GM21515 (cell line): ENCODE measurements around the gene FBXO28.
A peak's percentile ranks its signal among the peaks of the same experiment; 100 is the strongest.

ENCODE experiments used
- ATAC-seq: cut with Tn5 transposase; IDR thresholded peaks from one replicate; pipeline ENCODE4 v1.9.1; 2021; ENCODE audit not compliant: unreplicated experiment

Gene FBXO28

DNA sequence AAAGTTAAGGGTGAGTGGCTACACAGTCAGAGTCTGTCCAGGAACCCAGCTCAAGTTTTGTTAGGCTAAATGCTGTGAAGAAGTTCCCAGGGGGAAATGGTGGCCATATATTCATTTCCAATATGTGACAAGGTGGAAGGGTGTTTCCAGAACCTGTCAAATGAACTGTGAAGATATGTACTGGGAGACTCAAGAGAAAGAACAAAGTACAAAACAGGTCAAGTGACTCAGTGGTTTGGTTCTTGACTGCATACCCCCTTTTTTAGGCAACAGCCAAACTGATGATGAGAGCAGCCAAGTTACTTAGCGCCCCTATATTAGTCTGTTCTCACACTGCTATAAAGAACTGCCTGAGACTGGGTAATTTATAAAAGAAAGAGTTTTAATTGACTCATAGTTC is 18.6 kb upstream of the FBXO28 start:
- ATAC-seq: no peak

DNA sequence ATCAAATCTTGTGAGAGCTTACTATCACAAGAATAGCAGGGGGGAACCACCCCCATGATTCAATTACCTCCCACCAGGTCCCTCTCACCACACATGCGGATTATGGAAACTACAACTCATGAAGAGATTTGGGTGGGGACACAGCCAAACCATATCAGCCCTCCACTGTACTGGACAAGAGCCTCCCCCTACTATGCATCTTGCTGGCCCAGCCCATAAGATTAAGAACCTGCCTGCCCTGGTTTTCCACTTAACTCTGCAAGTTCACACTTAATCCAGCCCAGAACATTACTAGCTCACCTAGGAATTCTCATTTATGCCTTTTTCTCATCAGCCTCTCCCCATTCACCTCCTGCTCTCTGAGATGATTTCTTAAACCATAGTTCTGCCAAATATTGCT is 18.0 kb upstream of the FBXO28 start:
- ATAC-seq: no peak

DNA sequence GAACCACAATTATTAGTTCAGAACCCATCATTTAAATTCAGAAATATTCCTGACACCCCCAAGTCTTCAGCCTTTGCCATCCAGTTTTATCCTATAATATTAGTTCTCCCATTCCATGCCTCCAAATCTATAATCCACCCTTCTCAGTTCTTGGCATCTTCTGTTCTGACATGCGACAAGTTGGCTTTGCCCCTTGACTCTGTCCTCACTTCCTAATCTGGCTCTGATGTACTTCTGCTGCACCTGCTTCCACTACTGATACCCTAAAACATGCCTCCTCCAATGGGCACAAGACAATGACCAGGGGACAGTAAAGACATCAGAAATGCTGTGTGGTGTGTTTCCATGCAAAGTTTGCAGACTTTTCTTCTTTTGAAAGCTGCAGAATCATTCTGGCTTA is 17.1 kb upstream of the FBXO28 start:
- no peak for ATAC-seq

DNA sequence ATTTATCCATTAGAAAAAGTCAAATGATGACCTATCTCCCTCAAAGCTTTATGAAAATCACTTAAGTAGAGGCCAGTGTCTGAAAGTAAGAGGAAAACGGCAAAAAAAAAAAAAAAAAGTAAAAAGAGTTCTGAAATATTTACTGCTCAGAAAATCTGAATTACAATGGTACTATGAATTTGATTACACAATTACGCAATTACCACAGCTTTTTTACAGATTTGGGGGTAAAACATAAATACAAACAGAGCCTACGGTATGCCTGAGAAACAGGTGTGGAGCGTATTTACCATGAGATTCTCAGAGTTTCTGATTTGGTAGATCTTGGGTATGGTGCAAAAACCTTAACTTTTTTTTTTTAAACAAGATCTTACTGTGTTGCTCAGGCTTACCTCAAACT is 15.9 kb upstream of the FBXO28 start:
- ATAC-seq: no peak

DNA sequence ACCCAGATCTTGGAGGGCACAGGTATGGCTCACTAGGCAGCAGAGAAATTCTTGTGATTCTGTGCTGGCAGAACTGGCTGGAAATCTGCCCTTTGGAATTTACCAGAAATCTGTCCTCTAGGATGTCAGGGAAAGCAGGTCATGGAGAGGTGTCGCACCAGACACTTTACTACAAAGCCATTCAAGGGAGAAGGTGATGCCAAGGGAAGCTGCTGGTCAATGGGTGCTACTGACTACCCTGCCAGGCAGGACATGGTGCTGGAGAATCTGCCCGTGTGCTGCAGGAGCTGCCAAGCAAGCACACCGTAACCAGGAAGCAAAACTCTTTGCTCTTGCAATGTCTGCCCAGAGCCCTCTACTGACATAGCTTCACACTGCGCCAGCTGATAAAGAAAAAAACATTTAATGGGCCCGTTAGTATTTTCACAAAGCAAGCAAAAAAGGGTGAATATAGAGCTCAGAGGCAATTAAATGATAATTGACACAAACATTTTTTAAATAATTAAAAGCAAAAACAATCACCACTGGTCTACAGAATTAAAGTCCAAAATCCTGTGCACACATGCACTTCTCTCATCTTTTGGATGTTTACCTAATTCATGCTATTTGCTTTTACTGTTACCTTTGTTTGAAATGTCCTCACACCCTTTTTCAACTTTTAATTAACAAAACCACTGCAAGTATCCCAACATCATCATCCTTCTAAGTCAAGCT is 7.2 kb upstream of the FBXO28 start:
- ATAC-seq: peak; percentile 69

DNA sequence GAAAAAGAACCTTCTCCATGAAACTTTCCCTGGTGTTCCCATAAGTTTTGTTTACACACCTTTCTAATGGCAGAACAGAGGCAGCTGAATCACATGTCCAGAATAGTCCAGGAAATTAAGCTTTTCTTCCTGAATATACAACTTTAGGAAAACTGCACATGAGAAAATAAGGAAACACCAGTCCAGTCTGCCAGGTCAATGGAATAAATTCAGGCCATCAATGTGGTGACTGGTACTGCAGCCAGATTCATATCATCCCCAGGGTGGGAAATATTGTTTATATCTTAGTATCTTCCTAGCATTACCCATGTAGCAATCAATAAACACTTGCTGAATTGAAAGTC is 6.7 kb upstream of the FBXO28 start:
- ATAC-seq: no peak

DNA sequence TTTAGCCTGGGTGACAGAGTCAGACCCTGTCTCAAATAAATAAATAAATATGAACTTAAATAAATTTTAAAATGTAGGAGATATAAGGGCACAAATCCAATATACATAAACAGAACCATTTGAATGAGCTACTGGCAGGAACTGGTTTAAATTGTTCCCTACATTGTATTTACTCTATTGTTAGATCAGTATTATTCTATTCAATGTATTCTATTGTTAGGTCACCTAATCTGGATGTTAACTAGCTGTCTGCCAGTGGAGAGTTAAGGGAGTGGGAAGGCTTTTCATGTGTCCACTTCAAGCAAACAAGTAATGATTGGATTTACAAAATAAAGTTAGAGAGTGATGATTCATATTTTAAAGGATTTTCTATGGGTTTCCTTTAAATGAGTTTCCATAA is 4.9 kb upstream of the FBXO28 start:
- no peak for ATAC-seq

DNA sequence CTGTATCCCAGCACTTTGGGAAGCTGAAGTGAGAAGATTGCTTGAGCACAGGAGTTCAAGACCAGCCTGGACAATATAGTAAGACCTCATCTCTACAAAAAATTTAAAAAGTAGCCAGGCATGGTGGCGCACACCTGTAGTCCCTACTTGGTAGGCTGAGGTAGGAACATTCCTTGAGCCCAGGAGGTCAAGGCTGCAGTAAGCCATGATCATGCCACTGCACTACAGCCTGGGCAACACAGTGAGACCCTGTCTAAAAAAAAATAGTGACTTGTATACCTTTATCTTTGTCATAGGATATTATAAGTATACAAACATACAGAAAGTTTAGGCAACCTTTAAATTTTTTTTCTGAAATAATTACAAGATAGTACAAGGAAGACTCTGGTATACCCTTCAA is 3.9 kb upstream of the FBXO28 start:
- ATAC-seq: no peak

DNA sequence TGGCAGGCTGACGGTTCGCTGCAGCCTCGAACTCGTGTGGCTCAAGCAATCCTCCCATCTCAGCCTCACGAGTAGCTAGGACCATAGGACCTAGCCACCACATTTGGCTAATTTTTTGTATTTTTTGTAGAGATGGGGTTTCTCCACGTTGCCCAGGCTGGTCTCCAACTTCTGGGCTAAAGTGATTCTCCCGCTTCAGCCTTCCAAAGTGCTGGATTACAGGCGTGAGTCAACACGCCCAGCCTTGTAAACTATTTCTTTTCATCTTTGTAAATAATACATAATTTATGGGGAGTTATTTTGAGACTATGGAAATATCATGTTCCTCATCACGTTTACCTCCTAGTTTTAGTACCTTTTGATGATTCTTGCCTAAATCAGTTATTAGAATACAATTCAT is 906 bp upstream of the FBXO28 start:
- ATAC-seq: no peak

DNA sequence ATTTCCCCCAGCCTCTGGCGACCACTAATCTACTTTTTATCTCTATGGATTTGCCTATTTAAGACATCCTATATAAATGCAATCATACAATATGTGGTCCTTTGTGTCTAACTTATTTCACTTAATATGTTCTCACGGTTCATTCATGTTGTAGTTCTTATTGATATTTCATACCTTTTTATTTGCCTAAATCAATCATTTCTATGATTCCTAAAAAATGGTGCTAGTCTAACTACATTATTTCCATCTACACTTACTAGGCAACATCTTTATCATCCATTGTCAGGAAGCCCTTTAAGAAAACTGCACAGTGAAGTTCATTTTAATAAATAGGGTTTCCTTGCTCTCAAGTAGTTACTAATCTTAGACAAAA is 380 bp upstream of the FBXO28 start:
- ATAC-seq: peak; percentile 19

DNA sequence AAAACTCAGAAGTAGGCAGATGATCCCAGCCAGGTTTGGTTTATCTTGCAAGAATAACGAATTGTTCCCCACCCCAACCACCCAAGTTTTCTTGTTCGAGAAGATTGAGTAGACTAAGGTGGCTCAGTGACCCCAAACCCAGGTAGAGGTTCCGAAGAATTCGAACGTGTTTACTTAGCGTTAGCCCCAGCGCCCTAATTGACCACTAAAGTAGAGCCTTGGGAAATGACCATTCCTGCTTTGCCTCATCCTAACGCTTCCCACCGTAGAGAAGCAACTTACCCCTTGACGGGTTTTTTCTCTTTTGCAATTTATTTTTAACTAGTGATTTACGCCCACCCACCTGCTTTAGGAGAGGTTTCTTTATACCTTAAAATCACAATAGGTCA is 870 bp downstream of the FBXO28 start:
- peak; percentile 11 for ATAC-seq

DNA sequence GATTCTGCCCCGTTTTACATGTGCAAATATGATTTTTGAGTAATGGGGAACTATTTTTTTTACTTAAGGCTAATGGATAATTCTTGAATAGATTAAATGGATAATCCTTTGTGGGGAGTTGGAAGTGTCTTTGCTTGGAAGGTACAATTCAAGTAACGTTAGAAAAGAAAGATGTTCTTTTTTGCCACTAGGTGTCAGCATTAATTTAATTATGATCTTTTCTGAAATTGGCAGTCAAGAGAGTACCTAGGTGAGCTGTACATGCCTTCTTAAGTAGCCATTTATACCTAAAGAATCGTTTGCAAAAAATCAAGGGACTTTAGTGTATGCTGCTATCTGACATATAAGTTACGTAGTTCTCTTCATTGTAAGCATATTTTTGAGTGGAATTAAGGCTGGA is 2.2 kb downstream of the FBXO28 start:
- ATAC-seq: no peak

DNA sequence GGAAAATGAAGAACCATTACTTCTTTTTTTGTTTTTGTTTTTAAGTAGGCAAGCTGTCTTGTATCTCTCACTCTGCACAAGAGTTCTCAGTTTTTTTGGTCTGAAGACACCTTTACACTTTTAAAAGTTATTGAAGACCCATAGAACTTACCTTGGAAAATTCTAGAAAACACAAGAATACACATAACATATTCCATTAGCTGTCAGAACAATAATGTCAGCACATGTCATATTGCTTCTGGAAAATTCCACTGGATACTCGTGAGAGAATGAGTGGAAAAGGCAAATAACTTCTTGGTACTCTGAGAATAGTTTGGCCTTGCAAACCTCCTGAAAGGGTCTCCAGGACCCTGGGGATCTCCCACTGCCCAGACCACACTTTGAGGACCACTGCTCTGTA is 4.8 kb downstream of the FBXO28 start:
- no peak for ATAC-seq

DNA sequence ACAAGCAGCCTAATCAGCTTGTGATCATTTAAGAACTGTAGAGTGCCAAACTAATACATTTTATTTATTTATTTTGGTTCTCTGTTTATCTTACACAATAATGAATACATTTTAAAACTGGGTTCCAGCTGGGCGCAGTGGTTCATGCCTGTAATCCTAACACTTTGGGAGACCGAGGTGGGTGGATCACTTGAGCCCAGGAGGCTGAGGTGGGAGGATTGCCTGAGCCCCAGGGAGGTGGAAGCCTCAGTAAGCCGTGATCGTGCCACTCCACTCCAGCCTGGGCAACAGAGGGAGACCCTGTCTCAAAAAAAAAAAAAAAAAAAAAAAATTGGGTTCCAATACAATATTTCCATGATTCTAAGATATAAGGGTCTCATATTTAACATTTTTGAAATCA is 9.2 kb downstream of the FBXO28 start:
- ATAC-seq: no peak

DNA sequence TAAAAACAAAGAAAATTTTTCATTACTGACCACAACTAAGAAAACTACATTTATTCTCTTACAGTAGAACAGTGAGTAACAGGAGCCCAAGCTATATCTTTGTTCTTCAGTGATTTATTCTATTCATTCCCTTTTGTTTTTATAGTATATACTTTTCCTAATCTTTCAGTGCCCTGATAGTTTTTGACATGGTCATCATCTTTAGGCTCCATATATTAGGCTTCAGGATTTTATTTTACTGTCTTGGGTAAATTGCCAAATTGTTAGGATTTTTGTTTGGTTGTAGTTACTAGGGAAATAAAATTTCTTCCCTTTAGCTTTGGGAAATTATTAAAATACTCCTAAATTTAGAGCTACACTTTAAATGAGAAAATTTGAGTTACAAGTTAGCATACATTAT is 10.3 kb downstream of the FBXO28 start:
- ATAC-seq: no peak

DNA sequence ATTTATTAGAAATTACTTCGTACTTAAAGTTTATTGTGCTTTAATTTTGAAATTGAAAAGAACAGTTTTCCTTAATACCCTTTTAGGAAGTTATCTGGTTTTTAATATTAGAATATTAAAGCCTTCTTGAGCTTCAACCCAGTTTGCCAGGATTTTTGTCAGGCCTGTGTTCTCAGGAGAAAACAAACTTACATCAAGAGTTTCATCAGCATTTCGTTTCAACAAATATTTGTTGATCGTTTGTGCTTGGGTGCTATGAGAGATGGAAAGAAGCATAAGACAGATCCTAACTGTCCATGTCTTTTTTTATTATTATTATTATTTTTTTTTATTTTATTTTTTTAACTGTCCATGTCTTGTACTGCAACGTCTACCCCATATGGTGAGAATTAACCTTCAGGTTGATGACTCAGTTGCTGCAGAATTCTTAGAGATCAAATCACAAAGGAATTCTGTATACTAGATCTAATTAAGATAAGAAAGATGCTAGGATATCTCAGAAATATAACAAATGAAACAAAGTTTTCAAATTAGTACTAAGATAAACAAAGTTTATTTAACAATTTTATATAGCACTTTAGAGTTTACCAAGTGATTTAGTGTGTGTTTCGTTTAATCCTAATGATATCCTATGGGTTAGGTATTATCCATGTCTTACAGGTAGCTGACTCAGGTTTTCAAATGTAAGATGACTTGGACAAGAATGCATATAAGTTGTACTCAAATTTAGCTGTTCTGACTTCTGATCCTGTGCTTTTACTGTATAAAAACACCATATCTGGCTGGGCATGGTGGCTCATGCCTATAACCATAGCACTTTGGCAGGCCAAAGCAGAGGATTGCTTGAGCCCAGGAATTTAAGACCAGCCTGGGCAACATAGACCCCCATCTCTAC is 14.3 kb downstream of the FBXO28 start:
- ATAC-seq: no peak

DNA sequence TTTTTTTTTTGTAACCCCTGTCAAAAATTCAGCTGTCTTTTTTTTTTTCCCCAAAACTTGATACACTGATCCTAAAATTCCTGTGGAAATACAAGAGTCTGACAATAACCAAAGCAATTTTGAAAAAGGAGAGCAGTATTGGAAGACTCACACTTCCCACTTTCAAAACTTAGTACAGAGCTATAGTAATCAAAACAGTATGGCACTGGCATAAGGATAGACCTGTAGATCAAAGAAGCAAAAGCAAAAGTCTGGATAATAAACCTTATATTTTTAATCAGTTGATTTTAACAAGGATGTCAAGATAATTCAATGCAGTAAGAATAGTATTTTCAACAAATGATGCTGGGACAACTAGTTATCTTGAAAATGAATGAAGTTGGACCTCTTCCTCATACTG is 17.3 kb downstream of the FBXO28 start:
- no peak for ATAC-seq

DNA sequence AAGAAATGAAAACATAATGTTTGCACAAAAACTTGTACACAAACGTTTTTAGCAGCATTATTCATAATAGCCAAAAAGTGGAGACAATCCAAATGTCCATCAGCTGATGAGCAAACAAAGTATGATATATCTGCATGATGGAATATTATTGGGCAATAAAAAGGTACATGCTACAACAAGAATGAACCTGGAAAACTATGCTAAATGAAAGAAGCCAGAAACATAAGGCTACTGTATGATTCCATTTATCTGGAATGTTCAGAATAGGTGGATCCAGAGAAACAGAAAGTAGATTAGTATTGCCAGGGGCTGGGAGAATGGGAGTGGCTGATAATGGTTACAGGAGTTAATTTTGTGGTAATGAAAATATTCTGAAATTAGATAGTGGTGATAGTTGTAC is 19.0 kb downstream of the FBXO28 start:
- ATAC-seq: no peak

DNA sequence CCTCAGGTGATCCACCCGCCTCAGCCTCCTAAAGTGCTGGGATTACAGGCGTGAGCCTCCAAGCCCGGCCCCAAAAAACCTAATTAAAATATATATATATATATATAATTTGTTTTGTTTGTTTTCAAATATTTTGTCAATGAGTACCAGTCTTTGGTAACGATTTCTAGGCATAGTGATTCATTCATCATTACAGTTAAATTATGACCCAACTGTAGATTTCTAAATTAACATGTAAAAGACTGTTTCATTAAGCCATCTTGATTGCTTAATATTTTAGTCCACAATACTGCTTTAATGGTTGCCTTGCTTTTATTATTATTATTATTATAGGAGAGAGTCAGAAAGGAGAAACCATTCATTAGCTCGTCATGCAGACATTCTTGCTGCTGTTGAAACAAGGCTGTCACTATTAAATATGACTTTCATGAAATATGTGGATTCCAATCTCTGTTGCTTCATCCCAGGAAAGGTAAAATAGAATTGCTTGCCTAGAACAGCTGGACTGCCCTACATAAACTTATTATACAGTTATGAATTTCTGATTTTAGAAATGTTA is 19.9 kb downstream of the FBXO28 start:
- ATAC-seq: no peak

DNA sequence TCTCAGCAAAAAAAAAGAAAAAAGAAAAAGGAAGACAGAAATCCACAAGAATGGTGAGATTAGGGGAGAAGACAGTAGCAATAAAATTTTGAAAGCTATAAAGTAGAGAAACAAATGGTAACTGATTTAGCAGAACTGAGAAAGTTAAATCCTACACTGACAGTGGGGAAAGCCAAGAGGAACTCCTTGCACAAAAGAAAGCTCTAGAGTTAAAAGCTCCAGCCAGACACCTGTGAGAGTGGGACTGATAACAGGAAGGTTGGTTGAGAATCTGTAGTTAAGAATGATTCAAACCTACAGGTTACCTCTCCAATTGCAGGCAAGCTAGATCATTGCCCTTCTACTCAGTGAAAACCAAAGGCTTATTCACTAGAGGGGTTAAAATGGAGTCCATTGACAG is 23.6 kb downstream of the FBXO28 start:
- ATAC-seq: no peak

DNA sequence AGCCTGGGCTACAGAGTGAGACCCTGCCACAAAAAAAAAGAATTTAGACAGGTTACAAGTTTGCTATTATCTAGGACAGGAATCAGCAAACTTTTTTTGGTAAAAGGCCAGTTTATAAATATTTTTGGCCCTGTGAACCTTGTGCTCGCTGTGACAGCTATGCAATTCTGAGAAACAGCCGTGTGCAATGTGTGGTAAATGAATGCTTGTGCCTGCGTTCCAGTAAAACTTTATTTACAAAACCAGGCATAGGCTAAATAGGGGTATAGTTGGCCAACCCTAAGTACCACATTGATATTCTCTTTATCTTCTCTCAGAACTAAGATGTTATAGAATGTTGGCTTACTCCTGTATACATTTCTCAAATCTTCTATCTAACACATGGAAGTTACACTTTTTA is 24.3 kb downstream of the FBXO28 start:
- ATAC-seq: no peak

DNA sequence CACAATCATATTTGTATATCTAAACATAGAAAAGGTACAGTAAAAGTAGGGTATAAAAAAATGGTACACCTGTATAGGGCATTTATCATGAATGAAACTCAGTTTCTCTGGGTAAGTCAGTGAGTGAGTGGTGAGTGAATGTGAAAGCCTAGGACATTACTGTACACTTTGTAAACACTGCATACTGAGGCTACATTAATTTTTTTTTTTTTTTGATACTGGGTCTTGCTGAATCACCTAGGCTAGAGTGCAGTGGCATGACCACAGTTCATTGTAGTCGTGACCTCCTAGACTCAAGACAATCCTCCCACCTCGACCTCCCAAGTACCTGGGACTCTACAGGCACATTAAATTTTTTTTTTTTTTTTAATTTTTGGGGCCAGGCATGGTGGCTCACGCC is 27.8 kb downstream of the FBXO28 start:
- no peak for ATAC-seq
